GM23248 (cell line): ENCODE measurements around the gene ELAVL1.

ENCODE experiments used
- EZH2 ChIP-seq: fragments of 200-600 bp; sonication (generic); IDR thresholded peaks from 2 replicates; pipeline ENCODE4 v1.6.1; 2018; ENCODE audit warnings: antibody characterized with exemption, mild to moderate bottlenecking; ENCODE audit not compliant: insufficient read depth, poor library complexity, severe bottlenecking
- EZH2phosphoT487 ChIP-seq: fragments of 200-600 bp; sonication (generic); IDR thresholded peaks from 2 replicates; pipeline ENCODE4 v1.6.1; 2018; ENCODE audit warnings: antibody characterized with exemption, moderate library complexity, mild to moderate bottlenecking, low read depth; ENCODE audit not compliant: insufficient read depth

DNA sequence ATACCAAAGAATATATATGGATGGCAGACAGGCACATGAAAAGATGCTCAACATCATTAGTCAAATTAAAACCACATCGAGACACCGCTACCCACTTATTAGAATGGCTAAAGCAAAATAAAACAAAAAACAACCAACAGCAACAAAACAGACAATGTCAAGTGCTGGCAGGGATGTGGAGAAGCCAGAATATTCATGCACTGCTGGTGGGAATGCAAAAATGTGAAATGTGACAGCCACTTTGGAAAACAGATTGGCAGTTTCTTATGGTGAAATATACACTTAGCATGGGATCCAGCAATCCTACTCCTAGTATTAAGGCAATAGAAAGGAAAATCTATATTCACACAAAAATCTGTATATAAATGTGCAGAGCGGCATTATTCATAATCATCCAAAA, 8.6 kb downstream of the ELAVL1 start:
- no peak for TF ChIP-seq EZH2
- TF ChIP-seq EZH2phosphoT487, result no peak
